Panc1 (cell line): Measurements from ENCODE around the gene CDHR4.

Source experiments
- POLR2AphosphoS5 ChIP-seq: IDR thresholded peaks from 2 replicates; pipeline ENCODE4 v1.6.1; 2012; ENCODE audit warnings: mild to moderate bottlenecking, low read depth, low read length, moderate library complexity
- REST ChIP-seq, 2 experiments: IDR thresholded peaks; 2 replicates each; pipeline ENCODE4 v1.6.1; 2011 to 2012; ENCODE audit warnings: low read depth in 2 of 2, control low read depth in 1 of 2, low read length in 1 of 2, mild to moderate bottlenecking in 1 of 2, moderate library complexity in 1 of 2; ENCODE audit not compliant: insufficient read depth in 1 of 2
- SIN3A ChIP-seq: IDR thresholded peaks from 2 replicates; pipeline ENCODE4 v1.6.1; 2012; ENCODE audit warnings: low read depth, mild to moderate bottlenecking, low read length, moderate library complexity, borderline replicate concordance; ENCODE audit not compliant: insufficient read depth
- TCF7L2 ChIP-seq: IDR thresholded peaks from 2 replicates; pipeline ENCODE4 v1.6.1; 2011; ENCODE audit warnings: mild to moderate bottlenecking, low read depth, low read length, inconsistent platforms
- TF ChIP-seq, protein P1 (sequence below): fragments of 450-650 bp; IDR thresholded peaks from 2 replicates; pipeline ENCODE4 v1.5.1; 2017; ENCODE audit warnings: mild to moderate bottlenecking

- TF ChIP-seq POLR2AphosphoS5 (no peak), REST (IDR thresholded peaks at IDR 0.05; ENCODE audit: insufficient read depth in 1 of 2, low read depth in 2 of 2, low read length in 1 of 2) (no peak), SIN3A (no peak), TCF7L2 (no peak)
- TF ChIP-seq, protein P1, sequence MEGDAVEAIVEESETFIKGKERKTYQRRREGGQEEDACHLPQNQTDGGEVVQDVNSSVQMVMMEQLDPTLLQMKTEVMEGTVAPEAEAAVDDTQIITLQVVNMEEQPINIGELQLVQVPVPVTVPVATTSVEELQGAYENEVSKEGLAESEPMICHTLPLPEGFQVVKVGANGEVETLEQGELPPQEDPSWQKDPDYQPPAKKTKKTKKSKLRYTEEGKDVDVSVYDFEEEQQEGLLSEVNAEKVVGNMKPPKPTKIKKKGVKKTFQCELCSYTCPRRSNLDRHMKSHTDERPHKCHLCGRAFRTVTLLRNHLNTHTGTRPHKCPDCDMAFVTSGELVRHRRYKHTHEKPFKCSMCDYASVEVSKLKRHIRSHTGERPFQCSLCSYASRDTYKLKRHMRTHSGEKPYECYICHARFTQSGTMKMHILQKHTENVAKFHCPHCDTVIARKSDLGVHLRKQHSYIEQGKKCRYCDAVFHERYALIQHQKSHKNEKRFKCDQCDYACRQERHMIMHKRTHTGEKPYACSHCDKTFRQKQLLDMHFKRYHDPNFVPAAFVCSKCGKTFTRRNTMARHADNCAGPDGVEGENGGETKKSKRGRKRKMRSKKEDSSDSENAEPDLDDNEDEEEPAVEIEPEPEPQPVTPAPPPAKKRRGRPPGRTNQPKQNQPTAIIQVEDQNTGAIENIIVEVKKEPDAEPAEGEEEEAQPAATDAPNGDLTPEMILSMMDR = no peak
These were observed 11.6 kb downstream of the CDHR4 start for GRCh38 chr3:49788056-49788455.
